ENCODE results near the gene PSMD14. TPM values are rescaled to one million over a fixed set of nuclear protein-coding genes. Genes with fewer than 3 reads are reported as not detected.

Gene PSMD14
- total RNA-seq, 1 experiment from 2014 or later: 118 TPM

- DNase-seq (ENCODE audit: low read depth, low spot score) (no peak), ATAC-seq (no peak)
- Histone ChIP-seq H2AFZ (ENCODE audit: low read depth, low read length, poor library complexity, severe bottlenecking) (no peak overlapping the region), H3K27ac (ENCODE audit: low read depth, low read length) (no peak overlapping the region), H3K4me3 (replicated peaks in 1 of 2; ENCODE audit: low read depth in 1 of 2, low read length in 2 of 2) (no peak overlapping the region), H3K9me2 (ENCODE audit: insufficient read depth) (no peaks in the 10 kb centered on the region), H3K36me3 (ENCODE audit: control insufficient read depth in 1 of 2, insufficient read depth in 2 of 2, low read length in 2 of 2) (peaks cover 10 to 19% of the 10 kb centered on the region in 2 experiments; a peak in 3 of 4 replicates), H3K4me2 (ENCODE audit: low read length) (no peak overlapping the region), H3K27me3 (ENCODE audit: insufficient read depth, low read length) (no peaks in the 10 kb centered on the region), H4K20me1 (ENCODE audit: insufficient read depth) (no peaks in the 10 kb centered on the region), H3K9ac (ENCODE audit: low read length) (no peak overlapping the region), H3K9me3 (ENCODE audit: control insufficient read depth in 1 of 2, insufficient read depth in 1 of 2, low read depth in 1 of 2, low read length in 2 of 2) (no peaks in the 10 kb centered on the region), H3K4me1 (ENCODE audit: control insufficient read depth in 1 of 2, insufficient read depth in 2 of 2, low read length in 2 of 2) (no peaks in the 10 kb centered on the region), H3K79me2 (ENCODE audit: insufficient read depth, low read length) (peaks cover 28% of the 10 kb centered on the region)
- ChIA-PET POLR2A (no interaction called here), CTCF (no interaction called here), RAD21 (ENCODE audit: low non-redundant PET in 1 of 2, low total read pairs in 2 of 2, uncharacterized antibody in 2 of 2, unreplicated experiment in 2 of 2) (no interaction called here)
- no peak for TF ChIP-seq CBX3 (IDR thresholded peaks at IDR 0.05; ENCODE audit: low read depth)
- intact Hi-C loops (cut with micrococcal nuclease): no loop called here
- no TSS peak for BruUV-seq (replicated peaks)
These were observed 83.7 kb downstream of the PSMD14 start for GRCh38 chr2:161391737-161392506.

- TF ChIP-seq YY1 (IDR thresholded peaks at IDR 0.05; ENCODE audit: extremely low read depth, insufficient replicate concordance, low read depth, low read length): no peak
- TF ChIP-seq ELF1 (IDR thresholded peaks at IDR 0.05; ENCODE audit: borderline replicate concordance, low read depth): no peak
- no peak for TF ChIP-seq CBX3 (IDR thresholded peaks at IDR 0.05; ENCODE audit: low read depth)
- TF ChIP-seq SIN3A (IDR thresholded peaks at IDR 0.05; ENCODE audit: low read depth): no peak
- TF ChIP-seq RAD21 (IDR thresholded peaks at IDR 0.05; ENCODE audit: low read depth): no peak
- no peak for TF ChIP-seq POLR2AphosphoS5 (IDR thresholded peaks at IDR 0.05; ENCODE audit: low read depth, low read length)
- TF ChIP-seq CEBPB (IDR thresholded peaks at IDR 0.05; ENCODE audit: low read depth): peak; percentile 35; the same call in 1 of the 2 replicates
- no peak for TF ChIP-seq MAX (IDR thresholded peaks at IDR 0.05)
- TF ChIP-seq, protein P1, sequence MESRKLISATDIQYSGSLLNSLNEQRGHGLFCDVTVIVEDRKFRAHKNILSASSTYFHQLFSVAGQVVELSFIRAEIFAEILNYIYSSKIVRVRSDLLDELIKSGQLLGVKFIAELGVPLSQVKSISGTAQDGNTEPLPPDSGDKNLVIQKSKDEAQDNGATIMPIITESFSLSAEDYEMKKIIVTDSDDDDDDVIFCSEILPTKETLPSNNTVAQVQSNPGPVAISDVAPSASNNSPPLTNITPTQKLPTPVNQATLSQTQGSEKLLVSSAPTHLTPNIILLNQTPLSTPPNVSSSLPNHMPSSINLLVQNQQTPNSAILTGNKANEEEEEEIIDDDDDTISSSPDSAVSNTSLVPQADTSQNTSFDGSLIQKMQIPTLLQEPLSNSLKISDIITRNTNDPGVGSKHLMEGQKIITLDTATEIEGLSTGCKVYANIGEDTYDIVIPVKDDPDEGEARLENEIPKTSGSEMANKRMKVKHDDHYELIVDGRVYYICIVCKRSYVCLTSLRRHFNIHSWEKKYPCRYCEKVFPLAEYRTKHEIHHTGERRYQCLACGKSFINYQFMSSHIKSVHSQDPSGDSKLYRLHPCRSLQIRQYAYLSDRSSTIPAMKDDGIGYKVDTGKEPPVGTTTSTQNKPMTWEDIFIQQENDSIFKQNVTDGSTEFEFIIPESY (IDR thresholded peaks at IDR 0.05; ENCODE audit: extremely low read depth, insufficient replicate concordance, low read length): no peak
- TF ChIP-seq POLR2A (IDR thresholded peaks at IDR 0.05; ENCODE audit: borderline replicate concordance, extremely low read depth, insufficient read depth, insufficient read length): no peak
- TF ChIP-seq JUND (IDR thresholded peaks at IDR 0.05): 0 out of 2 replicates have a peak, but pooled peaks have one; percentile 12
- TF ChIP-seq TCF7L2 (IDR thresholded peaks at IDR 0.05; ENCODE audit: borderline replicate concordance, extremely low read depth, insufficient read depth, insufficient read length): no peak
- Histone ChIP-seq H3K36me3 (ENCODE audit: control insufficient read depth in 1 of 2, insufficient read depth in 2 of 2, low read length in 2 of 2) (peaks cover 3 to 21% of the 10 kb centered on the region in 2 experiments), H3K4me1 (ENCODE audit: control insufficient read depth in 1 of 2, insufficient read depth in 2 of 2, low read length in 2 of 2) (no peaks in the 10 kb centered on the region), H3K27ac (ENCODE audit: low read depth, low read length) (no peak overlapping the region), H3K4me2 (ENCODE audit: low read length) (no peak overlapping the region), H3K27me3 (ENCODE audit: insufficient read depth, low read length) (no peaks in the 10 kb centered on the region), H2AFZ (ENCODE audit: low read depth, low read length, poor library complexity, severe bottlenecking) (no peak overlapping the region), H3K9me3 (ENCODE audit: control insufficient read depth in 1 of 2, insufficient read depth in 1 of 2, low read depth in 1 of 2, low read length in 2 of 2) (no peaks in the 10 kb centered on the region), H3K4me3 (replicated peaks in 1 of 2; ENCODE audit: low read depth in 1 of 2, low read length in 2 of 2) (no peak overlapping the region), H3K9me2 (ENCODE audit: insufficient read depth) (no peaks in the 10 kb centered on the region), H3K79me2 (ENCODE audit: insufficient read depth, low read length) (0 out of 2 replicates have a peak, but pooled peaks cover 3% of the 10 kb centered on the region), H3K9ac (ENCODE audit: low read length) (no peak overlapping the region), H4K20me1 (ENCODE audit: insufficient read depth) (no peaks in the 10 kb centered on the region; the same call in 1 of the 2 replicates)
- intact Hi-C loops (cut with micrococcal nuclease): no loop called here
- ChIA-PET CTCF (no interaction called here), RAD21 (ENCODE audit: low non-redundant PET in 1 of 2, low total read pairs in 2 of 2, uncharacterized antibody in 2 of 2, unreplicated experiment in 2 of 2) (no interaction called here), POLR2A (no interaction called here)
- no peak for ATAC-seq
- no TSS peak for BruUV-seq (replicated peaks)
- DNase-seq (ENCODE audit: low read depth, low spot score): no peak
These were observed 91.9 kb downstream of the PSMD14 start for GRCh38 chr2:161400076-161400475.

Data from HCT116 (cell line).